Measurements from ENCODE around the gene RIBC2.
"Not testable (repeated sequence)": the region's sequence is repeated elsewhere in the genome, so short reads cannot be mapped to it uniquely, and the experiment has no call there.

The RIBC2 gene

DNA sequence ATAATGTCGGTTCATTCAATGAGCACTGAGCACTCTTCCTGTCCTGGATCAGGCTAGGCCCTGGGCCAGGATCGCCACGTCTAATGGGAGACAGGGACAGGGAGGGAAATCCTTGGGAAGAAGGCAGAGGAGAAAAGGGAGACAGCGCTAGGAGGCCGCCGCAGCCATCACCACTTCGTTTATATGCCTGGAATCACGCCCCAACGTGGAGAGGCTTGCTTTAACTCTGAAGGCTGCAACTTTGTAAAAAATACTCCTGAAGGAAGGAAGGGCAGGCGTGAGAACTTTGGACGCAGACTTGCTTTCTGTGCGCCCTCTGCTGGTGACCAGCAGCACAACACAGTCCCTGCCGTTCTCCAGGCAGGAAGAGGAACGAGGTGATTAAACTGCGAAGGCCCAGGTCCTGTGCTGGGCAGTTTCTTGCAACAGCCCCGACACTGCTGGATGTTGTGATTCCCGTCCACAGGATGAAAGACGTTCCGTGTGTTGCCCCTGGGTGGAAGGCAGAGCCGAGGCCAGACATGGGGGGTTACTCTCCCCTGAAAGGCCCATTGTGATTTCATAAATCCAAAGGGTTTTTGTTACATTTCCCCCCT, 22.1 kb downstream of the RIBC2 start:
- peak; percentile 88 for DNase-seq (ENCODE audit: low read depth)
- in situ Hi-C loops (cut with HindIII; ENCODE audit: low sequenced_read_pairs), result loop anchor here (5.0 kb wide), 1 partner anchor 92 kb away; no protein-coding TSS in a partner anchor
- H3K4me3 ChIP-seq (ENCODE audit: low read depth, low read length), result no peak overlapping the region
- TF ChIP-seq, protein P1, sequence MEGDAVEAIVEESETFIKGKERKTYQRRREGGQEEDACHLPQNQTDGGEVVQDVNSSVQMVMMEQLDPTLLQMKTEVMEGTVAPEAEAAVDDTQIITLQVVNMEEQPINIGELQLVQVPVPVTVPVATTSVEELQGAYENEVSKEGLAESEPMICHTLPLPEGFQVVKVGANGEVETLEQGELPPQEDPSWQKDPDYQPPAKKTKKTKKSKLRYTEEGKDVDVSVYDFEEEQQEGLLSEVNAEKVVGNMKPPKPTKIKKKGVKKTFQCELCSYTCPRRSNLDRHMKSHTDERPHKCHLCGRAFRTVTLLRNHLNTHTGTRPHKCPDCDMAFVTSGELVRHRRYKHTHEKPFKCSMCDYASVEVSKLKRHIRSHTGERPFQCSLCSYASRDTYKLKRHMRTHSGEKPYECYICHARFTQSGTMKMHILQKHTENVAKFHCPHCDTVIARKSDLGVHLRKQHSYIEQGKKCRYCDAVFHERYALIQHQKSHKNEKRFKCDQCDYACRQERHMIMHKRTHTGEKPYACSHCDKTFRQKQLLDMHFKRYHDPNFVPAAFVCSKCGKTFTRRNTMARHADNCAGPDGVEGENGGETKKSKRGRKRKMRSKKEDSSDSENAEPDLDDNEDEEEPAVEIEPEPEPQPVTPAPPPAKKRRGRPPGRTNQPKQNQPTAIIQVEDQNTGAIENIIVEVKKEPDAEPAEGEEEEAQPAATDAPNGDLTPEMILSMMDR (IDR thresholded peaks at IDR 0.05; ENCODE audit: low read depth, low read length, missing control alignments), result peak; percentile 92

DNA sequence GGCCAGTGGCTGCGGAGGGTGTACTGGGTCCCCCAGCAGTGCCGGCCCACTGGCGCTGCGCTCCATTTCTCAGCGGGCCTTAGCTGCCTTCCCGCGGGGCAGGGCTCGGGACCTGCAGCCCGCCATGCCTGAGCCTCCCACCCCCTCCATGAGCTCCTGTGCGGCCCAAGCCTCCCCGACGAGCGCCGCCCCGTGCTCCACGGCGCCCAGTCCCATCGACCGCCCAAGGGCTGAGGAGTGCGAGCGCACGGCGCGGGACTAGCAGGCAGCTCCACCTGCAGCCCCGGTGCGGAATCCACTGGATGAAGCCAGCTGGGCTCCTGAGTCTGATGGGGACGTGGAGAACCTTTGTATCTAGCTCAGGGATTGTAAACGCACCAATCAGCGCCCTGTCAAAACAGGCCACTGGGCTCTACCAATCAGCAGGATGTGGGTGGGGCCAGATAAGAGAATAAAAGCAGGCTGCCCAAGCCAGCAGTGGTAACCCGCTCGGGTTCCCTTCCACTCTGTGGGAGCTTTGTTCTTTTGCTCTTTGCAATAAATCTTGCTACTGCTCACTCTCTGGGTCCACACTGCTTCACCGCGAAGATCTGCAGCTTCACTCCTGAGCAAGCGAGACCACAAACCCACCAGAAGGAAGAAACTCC, 23.5 kb downstream of the RIBC2 start:
- in situ Hi-C loops (cut with HindIII; ENCODE audit: low sequenced_read_pairs), result loop anchor here (5.0 kb wide), 1 partner anchor 90 kb away; no protein-coding TSS in a partner anchor
- H3K4me3 ChIP-seq (ENCODE audit: low read depth, low read length); DNase-seq (ENCODE audit: low read depth): not testable (repeated sequence)

DNA sequence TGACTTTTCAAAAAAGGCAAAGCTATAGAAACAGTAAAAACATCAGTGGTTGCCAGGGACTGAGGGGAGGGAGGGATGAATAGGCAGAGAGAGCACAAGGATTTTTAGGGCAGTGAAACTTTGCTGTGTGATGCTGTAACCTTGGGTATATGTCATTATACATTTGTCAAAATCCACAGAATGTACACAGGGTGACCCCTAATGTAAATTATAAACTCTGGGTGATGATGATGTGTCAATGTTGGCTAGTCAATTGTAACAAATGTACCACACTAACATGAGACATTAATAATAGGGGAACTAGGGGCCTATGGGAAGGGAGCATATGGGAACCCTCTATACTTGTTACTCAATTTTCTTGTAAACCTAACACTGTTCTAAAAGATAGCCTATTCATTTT, 24.8 kb downstream of the RIBC2 start:
- TF ChIP-seq, protein P1 (IDR thresholded peaks at IDR 0.05; ENCODE audit: low read depth, low read length, missing control alignments), result no peak
- DNase-seq (ENCODE audit: low read depth), result no peak
- in situ Hi-C loops (cut with HindIII; ENCODE audit: low sequenced_read_pairs), result loop anchor here (5.0 kb wide), 1 partner anchor 89 kb away; no protein-coding TSS in a partner anchor
- no peak overlapping the region for H3K4me3 ChIP-seq (ENCODE audit: low read depth, low read length)

DNA sequence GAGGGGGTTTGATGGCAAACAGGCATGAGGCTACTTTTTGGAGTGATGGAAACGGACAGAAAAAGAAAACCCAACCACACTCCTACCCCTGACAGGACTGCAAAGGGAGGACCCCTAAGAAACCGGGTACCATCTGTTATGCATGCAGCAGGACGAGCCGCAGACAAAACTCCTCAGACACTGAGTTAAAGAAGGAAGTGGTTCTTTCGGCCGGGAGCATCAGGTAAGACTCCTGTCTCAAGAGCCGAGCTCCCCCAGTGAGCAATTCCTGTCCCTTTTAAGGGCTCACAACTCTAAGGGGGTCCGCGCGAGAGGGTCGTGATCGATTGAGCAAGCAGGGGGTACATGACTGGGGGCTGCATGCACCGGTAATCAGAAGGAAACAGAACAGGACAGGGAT, 27.2 kb downstream of the RIBC2 start:
- in situ Hi-C loops (cut with HindIII; ENCODE audit: low sequenced_read_pairs); H3K4me3 ChIP-seq (ENCODE audit: low read depth, low read length); DNase-seq (ENCODE audit: low read depth): not testable (repeated sequence)

DNA sequence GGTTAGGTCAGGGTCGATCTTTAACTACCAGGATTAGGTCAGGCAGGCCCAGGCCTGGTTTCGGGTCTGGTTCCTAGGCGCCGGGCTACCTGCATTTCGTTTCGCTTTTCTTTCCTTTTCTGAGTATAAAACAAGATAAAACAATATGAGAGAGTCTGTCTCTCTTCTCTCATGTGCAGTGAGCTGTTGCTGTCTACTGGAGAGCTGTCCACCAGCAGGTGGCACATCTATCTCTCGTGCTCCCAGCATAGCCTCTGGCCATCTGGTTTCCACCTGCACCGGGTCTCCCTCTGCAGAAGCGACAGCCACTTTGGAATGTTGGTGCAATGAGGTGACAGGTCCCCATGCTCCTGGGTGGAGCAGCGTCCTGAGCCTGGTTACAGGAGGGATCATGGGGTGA, 27.6 kb downstream of the RIBC2 start:
- in situ Hi-C loops (cut with HindIII; ENCODE audit: low sequenced_read_pairs), result no loop called here
- H3K4me3 ChIP-seq (ENCODE audit: low read depth, low read length), result no peak overlapping the region
- TF ChIP-seq, protein P1 (IDR thresholded peaks at IDR 0.05; ENCODE audit: low read depth, low read length, missing control alignments), result peak; percentile 83
- DNase-seq (ENCODE audit: low read depth), result peak; percentile 34

DNA sequence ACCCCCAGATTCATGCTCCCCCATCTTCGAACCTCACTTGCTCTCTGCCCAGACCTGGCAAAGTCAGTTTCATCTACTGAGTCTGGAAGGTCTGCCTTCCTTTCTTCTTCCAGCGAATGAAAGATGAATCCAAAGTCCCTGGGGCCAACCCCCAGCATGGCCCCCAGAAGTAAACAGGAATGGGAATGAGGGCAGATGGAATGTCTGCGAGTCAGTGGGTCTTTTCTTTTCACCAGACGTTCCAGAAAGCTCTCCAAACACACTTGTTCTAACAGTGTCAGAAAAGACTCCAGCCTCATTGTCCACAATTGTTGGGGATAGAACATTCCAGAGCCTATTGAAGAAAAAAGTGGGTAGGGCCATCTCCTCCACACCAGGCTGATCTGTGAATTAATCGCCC, 28.6 kb downstream of the RIBC2 start:
- H3K4me3 ChIP-seq (ENCODE audit: low read depth, low read length), result no peak overlapping the region
- TF ChIP-seq, protein P1 (IDR thresholded peaks at IDR 0.05; ENCODE audit: low read depth, low read length, missing control alignments), result no peak
- in situ Hi-C loops (cut with HindIII; ENCODE audit: low sequenced_read_pairs), result no loop called here
- DNase-seq (ENCODE audit: low read depth), result no peak

DNA sequence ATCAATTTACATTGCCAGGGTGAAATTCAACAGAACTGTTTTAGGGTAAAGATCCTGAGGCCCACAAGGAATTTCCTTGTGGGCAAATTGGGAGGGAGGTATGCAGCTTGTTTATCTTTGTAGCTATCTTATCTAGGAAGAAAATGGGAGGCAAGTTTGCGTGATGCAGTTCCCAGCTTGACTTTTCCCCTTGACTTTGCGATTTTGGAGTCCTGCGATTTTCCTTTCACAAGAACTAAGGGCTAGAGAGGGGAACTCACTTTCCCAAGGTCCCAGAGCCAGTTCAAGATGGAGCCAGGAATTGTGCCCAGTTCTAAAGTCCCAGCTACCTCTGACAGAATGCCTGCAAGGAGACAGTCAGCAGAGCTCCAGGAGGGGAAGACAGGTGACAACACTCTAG, 30.7 kb downstream of the RIBC2 start:
- in situ Hi-C loops (cut with HindIII; ENCODE audit: low sequenced_read_pairs), result no loop called here
- no peak overlapping the region for H3K4me3 ChIP-seq (ENCODE audit: low read depth, low read length)
- TF ChIP-seq, protein P1 (IDR thresholded peaks at IDR 0.05; ENCODE audit: low read depth, low read length, missing control alignments), result no peak
- DNase-seq (ENCODE audit: low read depth), result no peak

Data from astrocyte of the cerebellum (primary cell).